Fibroblast of gingiva (primary cell): ENCODE results near the gene NPR2.
A peak's percentile ranks its signal among the peaks of the same experiment; 100 is the strongest.

ENCODE experiments used
- DNase-seq: peaks from one replicate; pipeline ENCODE4 v3.0.0-alpha.2; 2011; ENCODE audit warnings: low read depth

NPR2 gene

GRCh38 chr9:35832814-35833213, 41.4 kb downstream of the NPR2 start:
- no peak for DNase-seq

DNA sequence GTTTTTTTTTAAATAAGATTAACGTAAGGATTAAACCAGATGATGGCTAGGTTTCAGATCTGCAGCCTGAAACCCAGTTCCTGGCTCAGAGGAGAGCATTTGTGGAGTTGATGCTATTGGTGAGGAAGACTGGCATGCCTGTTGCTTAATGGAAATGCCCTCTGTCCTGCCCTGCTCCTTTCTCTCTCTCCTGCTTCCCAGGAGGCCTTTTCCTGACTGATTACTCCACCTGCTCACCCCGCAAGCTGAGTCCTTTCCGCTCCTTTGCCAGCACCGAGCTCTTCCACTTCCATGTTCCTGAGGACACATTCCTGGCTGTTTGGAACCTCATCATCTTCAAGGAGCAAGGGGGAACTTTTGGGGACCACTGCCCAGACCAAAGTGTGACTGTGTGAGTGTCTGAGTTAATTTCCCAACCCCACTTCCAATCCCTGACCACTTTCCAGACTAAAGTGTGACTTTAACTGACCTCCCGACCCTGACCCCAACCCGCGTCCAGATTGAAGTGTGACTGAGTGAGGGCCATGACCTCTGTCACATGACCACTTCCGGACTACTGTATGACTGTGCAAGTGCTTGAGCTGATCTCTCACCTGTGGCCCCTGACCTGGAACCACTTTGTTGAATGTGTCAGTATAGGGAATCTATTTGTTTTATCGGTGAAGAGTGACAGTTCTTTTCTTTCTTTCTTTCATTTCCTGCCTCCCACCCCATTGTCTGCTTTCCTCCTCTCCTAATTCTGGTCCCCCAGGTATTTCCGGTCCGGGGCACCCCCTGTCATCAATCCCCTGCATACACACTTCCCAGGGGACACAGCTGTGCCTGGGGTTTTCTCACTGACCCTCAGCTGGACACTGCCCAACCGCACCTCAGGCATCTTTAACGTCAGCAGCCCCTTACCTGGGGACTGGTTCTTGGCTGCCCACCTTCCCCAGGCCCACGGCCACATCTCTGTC, 43.1 kb downstream of the NPR2 start:
- no peak for DNase-seq

GRCh38 chr9:35835216-35835632, 43.8 kb downstream of the NPR2 start:
- no peak for DNase-seq

GRCh38 chr9:35835766-35836165, 44.4 kb downstream of the NPR2 start:
- no peak for DNase-seq

DNA sequence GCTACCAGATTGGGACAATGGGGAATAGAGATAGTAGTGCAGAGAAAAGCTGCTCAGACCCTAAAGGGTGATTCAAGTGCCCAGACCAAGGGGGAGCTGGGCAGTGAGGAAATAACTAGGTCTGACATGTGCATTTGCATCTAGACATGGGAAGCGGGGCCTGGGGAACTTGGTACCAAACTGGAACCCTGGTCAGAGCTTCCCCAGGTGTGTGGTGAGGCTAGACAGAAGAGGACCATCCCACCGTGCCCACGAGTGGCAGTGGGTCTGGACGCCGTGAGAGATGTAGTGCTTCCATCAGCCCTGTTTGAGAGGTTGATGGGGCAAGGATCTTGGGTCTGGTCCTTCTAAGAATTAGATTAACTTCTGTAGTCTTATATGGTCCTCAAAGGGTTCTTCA, 45.2 kb downstream of the NPR2 start:
- DNase-seq, result no peak

DNA sequence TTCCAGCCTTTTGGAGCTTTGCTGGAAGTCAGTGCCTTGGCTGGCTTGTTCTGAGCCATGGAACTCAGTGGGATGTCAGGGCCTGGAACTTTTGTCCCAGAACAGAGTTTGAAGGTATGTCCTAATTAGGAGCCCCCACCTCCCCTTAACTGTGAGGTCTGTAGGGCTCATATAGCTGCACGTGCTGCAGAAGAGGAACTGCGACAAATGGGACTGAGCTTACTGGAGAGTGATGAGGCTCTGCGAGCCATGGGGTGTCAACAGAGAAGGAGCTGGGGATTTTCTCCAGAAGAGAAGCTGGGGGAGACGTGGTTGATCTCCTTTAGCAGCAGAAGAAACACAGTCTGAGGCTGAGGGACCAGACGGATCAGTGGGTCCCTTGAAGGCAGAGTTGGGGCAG, 48.5 kb downstream of the NPR2 start:
- no peak for DNase-seq

DNA sequence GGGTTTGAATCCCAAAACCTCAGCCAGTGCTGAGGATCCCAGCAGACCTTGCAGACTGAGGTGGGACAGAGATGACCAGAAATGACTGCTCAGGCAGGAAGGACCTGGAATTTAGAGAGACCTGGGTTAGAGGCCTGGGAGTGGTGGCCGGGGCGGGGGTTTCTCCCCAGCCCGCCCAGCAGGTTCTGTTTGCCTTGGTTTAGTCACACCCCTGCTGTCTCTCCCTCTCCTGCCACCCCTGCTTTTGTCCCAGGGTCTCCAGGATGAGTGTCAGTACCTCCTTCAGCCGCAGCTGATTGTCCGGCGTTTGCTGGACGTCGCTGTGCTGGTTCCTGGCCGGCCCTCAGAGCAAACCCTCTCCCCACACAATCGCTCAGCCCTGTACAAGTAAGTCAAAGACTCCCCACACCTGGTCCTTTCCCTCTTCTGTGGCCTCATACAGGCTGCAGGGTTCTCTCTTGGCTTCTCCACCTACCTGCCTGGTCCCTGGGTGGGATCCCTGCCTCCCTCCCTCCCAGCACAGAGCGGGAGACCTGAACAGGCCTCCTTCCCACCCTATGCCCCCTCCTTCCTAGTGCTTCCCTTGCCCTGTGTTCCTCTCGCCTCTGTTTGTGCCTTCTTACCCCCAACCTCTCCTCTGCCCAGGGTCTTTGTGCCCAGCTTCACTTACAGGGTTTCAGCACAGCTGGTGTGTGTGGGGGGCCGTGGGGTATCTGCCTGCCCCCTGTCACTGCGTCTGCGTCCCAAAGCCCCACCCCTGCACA, 49.7 kb downstream of the NPR2 start:
- DNase-seq, result no peak

DNA sequence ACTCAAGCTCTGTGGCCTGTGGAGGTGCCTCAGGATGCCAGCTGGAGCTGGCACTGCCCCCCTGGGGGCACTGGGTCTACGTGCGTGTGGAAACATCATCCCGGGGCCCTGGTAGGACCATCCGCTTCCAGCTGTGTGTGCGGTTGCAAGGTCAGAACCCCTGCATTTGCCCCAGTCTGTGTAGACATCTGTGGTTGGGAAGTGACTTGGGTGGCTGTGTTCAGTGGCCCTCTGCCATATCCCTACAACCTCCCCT, 50.2 kb downstream of the NPR2 start:
- DNase-seq, result no peak

DNA sequence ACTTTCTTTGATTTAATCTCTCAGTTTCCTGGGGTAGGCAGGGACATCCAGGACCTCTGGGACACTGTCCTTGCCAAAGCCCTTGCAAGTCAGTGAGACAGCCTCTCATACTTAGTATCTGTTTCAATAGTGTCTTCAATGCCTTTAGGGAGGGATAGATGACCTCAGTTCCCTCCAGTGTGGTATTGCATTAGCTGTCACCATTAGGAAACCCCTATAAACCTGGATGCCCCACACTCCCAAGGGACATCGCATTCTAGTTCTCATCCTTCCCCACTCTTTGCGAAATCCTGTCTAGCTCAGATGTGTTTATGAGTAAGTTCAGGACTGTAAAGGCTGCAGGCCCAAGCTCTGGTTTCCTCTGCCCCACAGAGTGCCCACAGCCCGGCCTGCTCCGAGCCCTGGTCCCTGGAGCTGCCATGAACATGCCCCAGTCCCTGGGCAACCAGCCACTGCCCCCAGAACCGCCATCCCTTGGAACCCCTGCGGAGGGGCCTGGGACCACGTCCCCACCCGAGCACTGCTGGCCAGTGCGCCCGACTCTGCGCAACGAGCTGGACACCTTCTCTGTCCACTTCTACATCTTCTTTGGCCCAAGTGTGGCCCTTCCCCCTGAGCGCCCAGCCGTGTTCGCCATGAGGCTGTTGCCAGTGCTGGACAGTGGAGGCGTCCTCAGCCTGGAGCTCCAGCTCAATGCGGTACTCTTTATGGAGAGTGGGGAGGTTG, 50.8 kb downstream of the NPR2 start:
- DNase-seq, result peak; percentile 76

DNA sequence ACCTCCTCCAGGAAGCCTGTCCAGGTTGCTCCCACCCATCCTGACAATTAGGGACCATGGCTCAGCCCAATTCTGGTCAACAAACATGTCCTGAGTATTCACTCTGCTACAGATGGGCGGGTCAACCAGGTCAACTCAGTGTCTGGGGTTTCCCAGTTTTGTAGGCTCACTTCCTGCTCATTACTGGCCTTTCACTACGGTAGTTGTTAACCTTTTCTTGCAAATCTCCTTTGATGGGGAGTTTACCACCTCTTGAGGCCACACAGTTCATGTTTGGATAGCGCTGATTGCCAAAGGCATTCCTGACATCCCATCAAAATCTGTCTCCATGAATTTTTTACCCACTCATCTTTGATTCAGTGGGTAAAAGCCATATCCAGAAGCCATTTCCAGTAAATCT, 51.4 kb downstream of the NPR2 start:
- no peak for DNase-seq

GRCh38 chr9:35844628-35845270, 53.4 kb downstream of the NPR2 start:
- DNase-seq, result peak; percentile 87

- no peak for DNase-seq
These were observed 54.7 kb downstream of the NPR2 start for GRCh38 chr9:35845824-35846771.

DNA sequence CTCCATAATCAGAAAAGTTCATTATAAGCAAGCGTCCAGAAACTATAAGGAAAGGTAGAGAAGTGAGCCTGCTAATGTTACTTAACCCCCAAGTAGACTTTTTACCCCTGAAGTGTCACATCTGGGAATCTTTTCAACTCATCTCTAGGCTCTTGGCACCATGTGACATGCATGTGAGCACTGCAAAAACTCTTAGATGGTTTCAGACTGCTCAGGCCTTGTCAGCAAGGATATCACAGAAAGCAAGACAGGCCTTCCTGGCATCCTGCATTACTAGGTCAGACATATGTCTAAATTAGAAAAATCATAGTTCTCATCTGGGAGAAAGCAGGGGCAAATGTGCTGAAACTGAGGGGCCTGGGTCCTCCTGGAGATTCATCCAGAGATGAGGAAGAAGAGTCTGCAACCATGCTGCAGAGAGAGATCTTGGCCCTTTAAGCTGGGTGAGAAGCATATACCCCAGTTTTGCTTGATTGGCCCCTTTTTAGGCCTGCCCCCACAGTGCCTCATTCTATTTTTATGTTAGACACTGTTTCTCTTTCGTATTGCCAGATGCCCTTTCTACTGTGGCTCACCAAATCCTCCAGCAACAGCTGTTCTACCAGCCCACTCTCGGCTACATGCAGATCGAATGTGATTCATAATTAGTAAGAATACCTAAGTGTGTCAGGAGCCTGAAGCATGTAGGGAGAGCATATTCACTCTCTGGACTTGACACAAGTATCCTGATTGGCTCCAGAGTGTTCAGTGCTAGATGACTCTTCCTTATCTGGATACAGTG, 56.6 kb downstream of the NPR2 start:
- DNase-seq, result peak; percentile 30

DNA sequence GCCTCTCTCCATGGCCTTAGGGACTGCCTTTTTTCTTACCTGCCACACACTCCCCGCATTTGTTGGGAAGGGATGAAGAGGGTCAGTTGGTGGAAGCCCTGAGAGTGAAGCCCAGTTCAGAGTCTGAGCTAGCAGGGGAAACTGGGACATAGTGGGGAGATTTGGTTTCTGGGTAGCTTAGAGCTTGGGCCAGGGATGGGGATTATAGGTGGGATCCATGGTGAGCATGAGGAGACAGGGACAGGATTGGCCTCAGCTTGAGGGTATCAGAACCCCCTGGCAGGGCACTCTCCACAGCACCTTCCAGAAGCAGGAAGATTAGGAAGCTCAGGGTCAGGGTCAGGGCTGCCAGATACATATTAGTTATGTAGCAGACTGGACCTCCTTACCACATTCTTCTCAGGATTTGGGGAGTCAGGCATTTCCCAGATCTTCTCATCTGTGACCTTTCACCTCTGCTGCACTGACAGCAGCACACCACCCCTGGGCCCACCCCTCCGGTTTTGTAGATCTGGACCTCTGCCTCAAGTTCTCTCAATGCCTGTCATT, 61.0 kb downstream of the NPR2 start:
- no peak for DNase-seq

- no peak for DNase-seq
These were observed 61.8 kb downstream of the NPR2 start for GRCh38 chr9:35852876-35853865.

DNA sequence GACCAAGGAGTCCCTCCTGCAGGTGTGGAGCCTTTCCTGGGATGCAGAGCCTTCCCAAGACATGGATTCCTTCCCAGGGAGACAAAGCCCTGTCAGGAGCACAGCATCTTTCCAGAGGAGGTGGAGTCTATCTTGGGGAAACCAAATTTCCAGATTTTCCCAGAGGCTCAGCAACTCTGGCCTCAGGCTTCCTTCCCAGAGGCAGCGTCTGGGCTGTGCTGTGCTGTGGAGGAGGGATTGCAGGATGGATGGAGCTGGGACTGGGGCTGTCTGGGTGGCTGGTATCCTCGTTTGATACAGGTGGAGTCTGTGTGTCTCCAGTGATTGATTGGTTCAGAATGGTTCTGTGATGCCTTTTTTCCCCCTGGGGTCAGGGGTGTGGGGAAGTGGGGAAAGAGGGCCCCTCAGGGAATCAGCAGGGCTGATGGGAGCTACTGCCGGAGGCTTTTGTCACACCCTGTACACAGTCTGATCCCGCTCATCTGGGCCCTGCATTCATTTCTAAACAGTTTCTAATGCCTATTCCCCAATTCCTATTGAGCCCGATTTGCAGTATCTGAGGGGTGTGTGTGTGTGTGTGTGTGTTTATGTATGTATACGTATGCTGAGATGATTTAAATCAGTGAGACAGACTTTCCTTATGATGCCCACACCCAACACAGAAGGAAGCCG, 62.8 kb downstream of the NPR2 start:
- DNase-seq, result no peak

GRCh38 chr9:35856206-35856605, 64.8 kb downstream of the NPR2 start:
- no peak for DNase-seq

GRCh38 chr9:35856882-35857281, 65.5 kb downstream of the NPR2 start:
- DNase-seq, result no peak
